Measurements from ENCODE around the gene TMPRSS13. TPM values are rescaled to one million over a fixed set of nuclear protein-coding genes. Genes with fewer than 3 reads are reported as not detected.

TMPRSS13 gene
- total and polyA plus RNA-seq, 9 of the 15 experiments (the other 6 are each of a cell fraction or from before 2014, with no cell fraction given) = 0.11 to 0.29 (median 0.15) TPM

DNA sequence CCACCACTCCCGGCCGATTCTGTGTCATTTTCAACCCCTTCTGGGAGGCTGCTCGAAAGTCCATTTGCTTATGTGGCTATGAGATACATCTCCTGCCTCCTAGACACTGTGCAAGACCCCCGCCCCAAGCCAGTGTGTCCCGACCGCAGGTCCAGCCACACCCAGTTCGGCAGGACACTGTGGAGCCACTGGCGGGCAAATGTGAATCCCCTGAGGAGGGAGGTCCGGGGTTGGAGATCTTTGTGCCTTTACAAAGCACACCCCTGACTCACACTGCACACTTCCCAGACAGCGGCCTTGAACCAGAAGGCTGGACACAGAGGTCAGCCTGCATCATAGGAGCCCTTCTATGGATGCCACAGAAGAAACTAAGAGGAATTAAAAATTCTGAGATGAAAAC, 70.1 kb downstream of the TMPRSS13 start:
- no peak for FAIRE-seq
- no peak for DNase-seq (ENCODE audit: extremely low read depth in 1 of 4, low spot score in 3 of 4)
- WGBS (ENCODE audit: insufficient coverage, low coverage, missing lambda C conversion rate) = under 1% methylated on average over 10 of the region's 10 CpGs

More for the DNA sequence above, 70.1 kb downstream of the TMPRSS13 start:
- H3K4me1 ChIP-seq (replicated peaks in 1 of 2; ENCODE audit: control insufficient read depth in 2 of 2, insufficient read depth in 2 of 2, low read length in 2 of 2) = no peaks in the 10 kb centered on the region
- no peaks in the 10 kb centered on the region for H3K9me3 ChIP-seq (replicated peaks; ENCODE audit: control insufficient read depth, insufficient read depth, low read depth, low read length)
- H3K36me3 ChIP-seq (ENCODE audit: control insufficient read depth, insufficient read depth, low read length) = no peaks in the 10 kb centered on the region
- H3K4me3 ChIP-seq = no peak overlapping the region
- H3K27me3 ChIP-seq (ENCODE audit: control insufficient read depth in 2 of 2, insufficient read depth in 2 of 2, low read length in 2 of 2) = peaks cover 17 to 64% of the 10 kb centered on the region in 2 experiments; a peak in 4 of 5 replicates
- in situ Hi-C loops (cut with MboI) (no loop called here), intact Hi-C loops (cut with micrococcal nuclease) (no loop called here)
- ATAC-seq = no peak
- no TSS peak for BruUV-seq (replicated peaks)
- ChIA-PET CTCF (ENCODE audit: low intra/inter-chr PET ratio) (no interaction called here), POLR2A (no interaction called here)
- TF ChIP-seq, protein P1, sequence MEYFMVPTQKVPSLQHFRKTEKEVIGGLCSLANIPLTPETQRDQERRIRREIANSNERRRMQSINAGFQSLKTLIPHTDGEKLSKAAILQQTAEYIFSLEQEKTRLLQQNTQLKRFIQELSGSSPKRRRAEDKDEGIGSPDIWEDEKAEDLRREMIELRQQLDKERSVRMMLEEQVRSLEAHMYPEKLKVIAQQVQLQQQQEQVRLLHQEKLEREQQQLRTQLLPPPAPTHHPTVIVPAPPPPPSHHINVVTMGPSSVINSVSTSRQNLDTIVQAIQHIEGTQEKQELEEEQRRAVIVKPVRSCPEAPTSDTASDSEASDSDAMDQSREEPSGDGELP (CRISPR knock-in tag; IDR thresholded peaks at IDR 0.05; ENCODE audit: borderline replicate concordance) = no peak
- TF ChIP-seq ZNF347 (CRISPR knock-in tag; IDR thresholded peaks at IDR 0.05; ENCODE audit: low read depth) (no peak), POLR2H (tag; IDR thresholded peaks at IDR 0.05; ENCODE audit: low read depth) (no peak), ZNF24 (IDR thresholded peaks at IDR 0.05) (no peak), RBM25 (IDR thresholded peaks at IDR 0.05; ENCODE audit: low read depth, low read length, severe bottlenecking) (no peak)
- TF ChIP-seq, protein P2, sequence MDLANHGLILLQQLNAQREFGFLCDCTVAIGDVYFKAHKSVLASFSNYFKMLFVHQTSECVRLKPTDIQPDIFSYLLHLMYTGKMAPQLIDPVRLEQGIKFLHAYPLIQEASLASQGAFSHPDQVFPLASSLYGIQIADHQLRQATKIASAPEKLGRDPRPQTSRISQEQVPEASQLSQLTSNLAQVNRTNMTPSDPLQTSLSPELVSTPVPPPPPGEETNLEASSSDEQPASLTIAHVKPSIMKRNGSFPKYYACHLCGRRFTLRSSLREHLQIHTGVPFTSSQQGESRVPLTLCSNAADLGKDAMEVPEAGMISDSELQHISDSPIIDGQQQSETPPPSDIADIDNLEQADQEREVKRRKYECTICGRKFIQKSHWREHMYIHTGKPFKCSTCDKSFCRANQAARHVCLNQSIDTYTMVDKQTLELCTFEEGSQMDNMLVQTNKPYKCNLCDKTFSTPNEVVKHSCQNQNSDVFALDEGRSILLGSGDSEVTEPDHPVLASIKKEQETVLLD (IDR thresholded peaks at IDR 0.05) = no peak
- TF ChIP-seq, protein P3, sequence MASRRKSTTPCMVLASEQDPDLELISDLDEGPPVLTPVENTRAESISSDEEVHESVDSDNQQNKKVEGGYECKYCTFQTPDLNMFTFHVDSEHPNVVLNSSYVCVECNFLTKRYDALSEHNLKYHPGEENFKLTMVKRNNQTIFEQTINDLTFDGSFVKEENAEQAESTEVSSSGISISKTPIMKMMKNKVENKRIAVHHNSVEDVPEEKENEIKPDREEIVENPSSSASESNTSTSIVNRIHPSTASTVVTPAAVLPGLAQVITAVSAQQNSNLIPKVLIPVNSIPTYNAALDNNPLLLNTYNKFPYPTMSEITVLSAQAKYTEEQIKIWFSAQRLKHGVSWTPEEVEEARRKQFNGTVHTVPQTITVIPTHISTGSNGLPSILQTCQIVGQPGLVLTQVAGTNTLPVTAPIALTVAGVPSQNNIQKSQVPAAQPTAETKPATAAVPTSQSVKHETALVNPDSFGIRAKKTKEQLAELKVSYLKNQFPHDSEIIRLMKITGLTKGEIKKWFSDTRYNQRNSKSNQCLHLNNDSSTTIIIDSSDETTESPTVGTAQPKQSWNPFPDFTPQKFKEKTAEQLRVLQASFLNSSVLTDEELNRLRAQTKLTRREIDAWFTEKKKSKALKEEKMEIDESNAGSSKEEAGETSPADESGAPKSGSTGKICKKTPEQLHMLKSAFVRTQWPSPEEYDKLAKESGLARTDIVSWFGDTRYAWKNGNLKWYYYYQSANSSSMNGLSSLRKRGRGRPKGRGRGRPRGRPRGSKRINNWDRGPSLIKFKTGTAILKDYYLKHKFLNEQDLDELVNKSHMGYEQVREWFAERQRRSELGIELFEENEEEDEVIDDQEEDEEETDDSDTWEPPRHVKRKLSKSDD (conservative IDR thresholded peaks at IDR 0.05; ENCODE audit: low read length) = no peak
- no peak overlapping the region for H3K9ac ChIP-seq (ENCODE audit: insufficient read depth in 1 of 2, low read depth in 2 of 2, low read length in 2 of 2)
- no peaks in the 10 kb centered on the region for H3K79me2 ChIP-seq (ENCODE audit: control insufficient read depth, insufficient read depth, low read length)
- H3K27ac ChIP-seq (ENCODE audit: extremely low read depth, low read depth, low read length) = no peak overlapping the region
- H2AFZ ChIP-seq (ENCODE audit: low read depth, low read length) = no peak overlapping the region
- H3K9me1 ChIP-seq (ENCODE audit: control insufficient read depth, insufficient read depth, low read length) = no peaks in the 10 kb centered on the region
- 0 out of 2 replicates have a peak, but pooled peaks cover 3% of the 10 kb centered on the region for H4K20me1 ChIP-seq (replicated peaks; ENCODE audit: control insufficient read depth, insufficient read depth, low read length)
- H3K4me2 ChIP-seq (ENCODE audit: insufficient read depth, low read length) = no peak overlapping the region

All from K562 (cell line).